Fibroblast of mammary gland (primary cell): ENCODE results near the gene CDADC1.

Source experiments
- DNase-seq: peaks from one replicate; pipeline ENCODE4 v3.0.0-alpha.2; 2010; ENCODE audit warnings: low read depth
- H3K4me3 ChIP-seq: 2 replicates; pipeline ENCODE4 v1.5.1; 2011; ENCODE audit warnings: low read depth, mild to moderate bottlenecking, low read length, moderate library complexity; ENCODE audit not compliant: control insufficient read depth
- TF ChIP-seq, protein P1 (sequence below): conservative IDR thresholded peaks from 2 replicates; pipeline ENCODE4 v1.5.1; 2011; ENCODE audit warnings: low read depth, low read length, inconsistent platforms; ENCODE audit not compliant: control insufficient read depth, insufficient read depth

Gene CDADC1

GRCh38 chr13:49262634-49263033 is 14.9 kb downstream of the CDADC1 start:
- no peak overlapping the region for H3K4me3 ChIP-seq
- no peak for DNase-seq
- TF ChIP-seq, protein P1, sequence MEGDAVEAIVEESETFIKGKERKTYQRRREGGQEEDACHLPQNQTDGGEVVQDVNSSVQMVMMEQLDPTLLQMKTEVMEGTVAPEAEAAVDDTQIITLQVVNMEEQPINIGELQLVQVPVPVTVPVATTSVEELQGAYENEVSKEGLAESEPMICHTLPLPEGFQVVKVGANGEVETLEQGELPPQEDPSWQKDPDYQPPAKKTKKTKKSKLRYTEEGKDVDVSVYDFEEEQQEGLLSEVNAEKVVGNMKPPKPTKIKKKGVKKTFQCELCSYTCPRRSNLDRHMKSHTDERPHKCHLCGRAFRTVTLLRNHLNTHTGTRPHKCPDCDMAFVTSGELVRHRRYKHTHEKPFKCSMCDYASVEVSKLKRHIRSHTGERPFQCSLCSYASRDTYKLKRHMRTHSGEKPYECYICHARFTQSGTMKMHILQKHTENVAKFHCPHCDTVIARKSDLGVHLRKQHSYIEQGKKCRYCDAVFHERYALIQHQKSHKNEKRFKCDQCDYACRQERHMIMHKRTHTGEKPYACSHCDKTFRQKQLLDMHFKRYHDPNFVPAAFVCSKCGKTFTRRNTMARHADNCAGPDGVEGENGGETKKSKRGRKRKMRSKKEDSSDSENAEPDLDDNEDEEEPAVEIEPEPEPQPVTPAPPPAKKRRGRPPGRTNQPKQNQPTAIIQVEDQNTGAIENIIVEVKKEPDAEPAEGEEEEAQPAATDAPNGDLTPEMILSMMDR = no peak

GRCh38 chr13:49265822-49266221 is 18.1 kb downstream of the CDADC1 start:
- no peak overlapping the region for H3K4me3 ChIP-seq
- DNase-seq = peak; percentile 60
- TF ChIP-seq, protein P1 = no peak

DNA sequence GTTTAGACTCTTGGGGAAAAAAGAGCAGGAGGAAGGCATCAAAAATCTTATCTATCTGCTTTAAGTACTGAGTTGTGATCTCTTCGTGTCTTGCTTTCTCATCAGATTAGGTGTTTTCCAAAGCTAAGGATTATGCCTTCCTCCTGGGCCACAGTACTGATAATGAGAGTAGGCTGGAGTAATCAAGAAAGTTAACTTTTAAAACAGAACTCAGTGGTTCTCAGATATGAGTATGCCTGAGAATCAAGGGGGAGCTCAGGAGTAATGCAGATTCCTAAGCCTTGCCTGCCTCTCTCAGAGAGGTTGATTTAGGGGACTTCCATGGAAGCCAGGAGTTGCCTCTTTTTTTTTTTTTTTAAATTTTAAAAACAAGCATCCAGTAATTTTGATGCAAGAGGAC is 23.5 kb downstream of the CDADC1 start:
- H3K4me3 ChIP-seq = no peak overlapping the region
- no peak for DNase-seq
- TF ChIP-seq, protein P1 = no peak

GRCh38 chr13:49272296-49272695 is 24.6 kb downstream of the CDADC1 start:
- H3K4me3 ChIP-seq = no peak overlapping the region
- TF ChIP-seq, protein P1 = no peak
- no peak for DNase-seq

DNA sequence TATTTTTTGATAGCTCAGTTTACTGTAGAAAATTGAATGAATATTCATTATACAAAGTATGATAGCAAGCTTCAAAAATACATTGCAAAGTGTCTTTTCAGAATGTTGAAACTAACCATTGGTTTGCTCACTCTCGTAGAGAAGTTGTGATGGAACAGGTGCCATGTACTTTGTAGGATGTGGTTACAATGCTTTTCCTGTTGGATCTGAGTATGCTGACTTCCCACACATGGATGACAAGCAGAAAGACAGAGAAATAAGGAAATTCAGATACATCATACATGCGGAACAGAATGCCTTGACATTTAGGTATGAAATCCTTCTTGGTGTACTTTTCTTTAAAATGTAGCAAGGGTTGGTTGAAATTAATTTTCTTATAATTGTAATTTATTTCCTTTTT is 30.5 kb downstream of the CDADC1 start:
- TF ChIP-seq, protein P1 = no peak
- H3K4me3 ChIP-seq = no peak overlapping the region
- no peak for DNase-seq

DNA sequence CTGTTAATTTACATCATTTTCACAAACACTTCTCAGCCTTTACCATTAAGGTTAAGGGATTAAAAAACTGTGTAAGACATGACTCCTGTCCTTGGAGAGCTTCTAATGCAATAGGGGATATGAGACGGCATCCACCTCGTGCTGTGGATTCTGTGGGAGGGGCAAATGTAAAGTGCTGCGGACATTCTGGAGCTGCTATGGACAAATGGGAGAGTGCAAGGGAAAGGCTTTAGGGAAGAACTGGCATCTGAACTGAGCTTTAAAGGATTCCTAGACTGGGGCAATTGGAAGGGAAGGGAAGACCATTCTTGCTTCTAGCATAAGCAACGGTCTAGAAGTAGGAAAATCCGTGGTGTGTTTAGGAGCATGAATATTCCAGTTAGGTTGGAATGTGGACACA is 31.4 kb downstream of the CDADC1 start:
- DNase-seq = no peak
- H3K4me3 ChIP-seq = no peak overlapping the region
- TF ChIP-seq, protein P1 = no peak

DNA sequence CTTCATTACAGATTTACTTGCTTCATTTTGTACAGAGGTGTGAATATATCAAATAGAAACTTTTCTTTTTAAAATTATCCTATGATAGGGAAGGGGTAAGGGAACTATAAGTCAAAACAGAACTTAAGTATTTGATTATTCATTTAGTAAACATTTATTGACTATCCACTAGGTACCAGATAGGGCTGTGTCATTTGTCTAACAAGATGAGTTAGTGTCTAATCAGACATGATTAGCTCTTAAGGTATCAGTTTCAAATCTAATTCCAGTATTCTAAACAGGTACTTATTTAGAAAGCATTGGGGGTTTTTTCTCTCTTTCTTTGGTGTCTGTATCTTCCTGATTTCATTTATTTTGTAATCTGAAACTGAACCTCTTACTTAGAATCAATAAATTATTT is 32.2 kb downstream of the CDADC1 start:
- TF ChIP-seq, protein P1 = no peak
- H3K4me3 ChIP-seq = no peak overlapping the region
- DNase-seq = no peak
